Neural cell (in vitro differentiated cells): Measurements from ENCODE around the gene HEATR5A. TPM values are rescaled to one million over a fixed set of nuclear protein-coding genes. Genes with fewer than 3 reads are reported as not detected.

Experiments
- H2AFZ ChIP-seq: fragments of 200-600, 300-800 bp; sonication (generic), shearing (Covaris generic); 2 replicates; pipeline ENCODE4 v1.6.0; 2014; ENCODE audit warnings: low read depth, mild to moderate bottlenecking, antibody characterized with exemption, low read length, moderate library complexity
- H3F3A ChIP-seq: fragments of 200-600 bp; shearing (Covaris generic); 2 replicates; pipeline ENCODE4 v1.6.1; 2016; ENCODE audit warnings: mild to moderate bottlenecking, moderate library complexity, mixed read lengths, antibody characterized with exemption, low read length; ENCODE audit not compliant: insufficient read depth, poor library complexity, severe bottlenecking
- H3K27ac ChIP-seq: fragments of 200-600, 300-800 bp; sonication (generic), shearing (Covaris generic); 2 replicates; pipeline ENCODE4 v1.5.1; 2014; ENCODE audit warnings: mild to moderate bottlenecking, low read length, moderate library complexity
- H3K27me3 ChIP-seq: fragments of 300-800, 200-600 bp; sonication (generic), shearing (Covaris generic); 2 replicates; pipeline ENCODE4 v1.6.0; 2014; ENCODE audit warnings: mild to moderate bottlenecking, low read depth, low read length, moderate library complexity; ENCODE audit not compliant: insufficient read depth
- H3K36me3 ChIP-seq: fragments of 300-800, 200-600 bp; sonication (generic), shearing (Covaris generic); 2 replicates; pipeline ENCODE4 v1.5.1; 2014; ENCODE audit warnings: mild to moderate bottlenecking, antibody characterized with exemption, low read length, moderate library complexity; ENCODE audit not compliant: insufficient read depth
- H3K4me2 ChIP-seq: fragments of 300-800, 200-600 bp; sonication (generic), shearing (Covaris generic); 2 replicates; pipeline ENCODE4 v1.6.0; 2014; ENCODE audit warnings: mild to moderate bottlenecking, low read length
- H3K4me3 ChIP-seq: fragments of 300-800, 200-600 bp; sonication (generic), shearing (Covaris generic); 2 replicates; pipeline ENCODE4 v1.5.1; 2014; ENCODE audit warnings: mild to moderate bottlenecking, low read length, moderate library complexity
- H3K79me2 ChIP-seq: fragments of 200-600 bp; shearing (Covaris generic); replicated peaks from 2 replicates; pipeline ENCODE4 v1.6.0; 2014; ENCODE audit warnings: mild to moderate bottlenecking, low read length, moderate library complexity; ENCODE audit not compliant: insufficient read depth
- H3K9ac ChIP-seq: fragments of 300-800, 200-600 bp; sonication (generic), shearing (Covaris generic); 2 replicates; pipeline ENCODE4 v1.6.1; 2016; ENCODE audit warnings: mild to moderate bottlenecking, low read length, mixed read lengths
- H3K9me2 ChIP-seq: fragments of 200-600 bp; shearing (Covaris generic); 2 replicates; pipeline ENCODE4 v1.6.1; 2016; ENCODE audit warnings: mild to moderate bottlenecking, low read length, mixed read lengths; ENCODE audit not compliant: insufficient read depth
- H3K9me3 ChIP-seq: fragments of 200-600, 300-800 bp; sonication (generic), shearing (Covaris generic); 2 replicates; pipeline ENCODE4 v1.6.1; 2016; ENCODE audit warnings: mild to moderate bottlenecking, mixed run types, low read length, moderate library complexity, mixed read lengths
- H4K20me1 ChIP-seq: fragments of 200-600 bp; shearing (Covaris generic); 2 replicates; pipeline ENCODE4 v1.6.1; 2016; ENCODE audit warnings: mild to moderate bottlenecking, mixed run types; ENCODE audit not compliant: insufficient read depth
- EP300 ChIP-seq: fragments of 450-650 bp; conservative IDR thresholded peaks from 2 replicates; pipeline ENCODE4 v1.6.1; 2014; ENCODE audit warnings: antibody characterized with exemption, mild to moderate bottlenecking, moderate library complexity; ENCODE audit not compliant: poor library complexity, severe bottlenecking
- EZH2 ChIP-seq: fragments of 200-600, 300-800 bp; shearing (Covaris generic), sonication (generic); IDR thresholded peaks from 2 replicates; pipeline ENCODE4 v1.6.1; 2014; ENCODE audit warnings: antibody characterized with exemption, low read length, borderline replicate concordance, mild to moderate bottlenecking; ENCODE audit not compliant: insufficient read depth, poor library complexity, severe bottlenecking
- MXI1 ChIP-seq: fragments of 450-650 bp; conservative IDR thresholded peaks from 2 replicates; pipeline ENCODE4 v1.6.1; 2014; ENCODE audit warnings: antibody characterized with exemption, mild to moderate bottlenecking; ENCODE audit not compliant: poor library complexity, severe bottlenecking
- POLR2AphosphoS5 ChIP-seq: IDR thresholded peaks from 2 replicates; pipeline ENCODE4 v1.6.1; 2012
- RAD21 ChIP-seq: fragments of 450-650 bp; conservative IDR thresholded peaks from 2 replicates; pipeline ENCODE4 v1.6.1; 2014; ENCODE audit warnings: antibody characterized with exemption, mild to moderate bottlenecking, moderate library complexity
- SMC3 ChIP-seq: fragments of 450-650 bp; conservative IDR thresholded peaks from 2 replicates; pipeline ENCODE4 v1.6.1; 2014; ENCODE audit warnings: antibody characterized with exemption, mild to moderate bottlenecking, moderate library complexity; ENCODE audit not compliant: poor library complexity
- TAF1 ChIP-seq: IDR thresholded peaks from 2 replicates; pipeline ENCODE4 v1.6.1; 2012; ENCODE audit warnings: low read depth
- polyA plus RNA-seq: library from polyadenylated mRNA; depleted of rRNA; stranded (reverse); fragments of >200 nt; gene quantifications from 2 replicates; pipeline ENCODE4 v1.2.3, GENCODE V29; 2014
- TF ChIP-seq, protein P1 (sequence below): IDR thresholded peaks from 2 replicates; pipeline ENCODE4 v1.6.1; 2012; ENCODE audit warnings: borderline replicate concordance
- TF ChIP-seq, protein P2 (sequence below): fragments of 450-650 bp; IDR thresholded peaks from 2 replicates; pipeline ENCODE4 v1.5.1; 2014; ENCODE audit warnings: antibody characterized with exemption, mild to moderate bottlenecking, moderate library complexity; ENCODE audit not compliant: poor library complexity, severe bottlenecking

HEATR5A gene
- polyA plus RNA-seq, 1 donor from 2014 or later = 5.2 TPM

DNA sequence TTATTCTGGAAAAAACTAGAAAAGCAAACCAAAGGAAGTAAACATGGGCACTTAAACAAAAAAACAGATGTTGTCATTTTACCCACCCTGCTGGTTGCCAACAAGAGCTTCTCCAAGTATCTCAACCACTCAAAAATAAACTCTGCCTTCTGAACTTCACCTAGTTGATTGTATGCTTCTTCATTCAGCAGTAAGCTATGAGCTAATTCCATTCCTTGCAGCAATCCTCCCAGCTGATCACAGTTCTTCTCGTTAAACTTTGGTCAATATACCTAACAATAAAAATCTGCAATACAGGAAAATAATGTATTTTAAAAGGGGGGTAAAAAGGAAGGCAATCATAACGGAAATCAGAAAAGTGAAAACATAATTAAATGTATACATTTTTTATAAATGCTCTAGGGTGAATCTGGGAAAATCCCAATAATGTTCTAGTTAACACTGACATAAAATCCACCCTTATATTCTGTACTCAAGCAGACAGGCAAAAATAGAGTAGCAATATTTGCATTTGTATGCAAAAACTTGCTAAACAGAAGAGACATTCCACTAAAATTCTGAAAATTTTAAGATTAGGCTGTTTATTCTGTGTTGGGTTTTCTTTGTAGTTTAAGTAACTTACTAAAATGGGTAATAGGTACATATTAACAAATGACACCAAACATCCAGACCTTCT is 17.4 kb downstream of the HEATR5A start:
- no peak overlapping the region for H3K4me2 ChIP-seq
- H3K79me2 ChIP-seq = no peaks in the 10 kb centered on the region

DNA sequence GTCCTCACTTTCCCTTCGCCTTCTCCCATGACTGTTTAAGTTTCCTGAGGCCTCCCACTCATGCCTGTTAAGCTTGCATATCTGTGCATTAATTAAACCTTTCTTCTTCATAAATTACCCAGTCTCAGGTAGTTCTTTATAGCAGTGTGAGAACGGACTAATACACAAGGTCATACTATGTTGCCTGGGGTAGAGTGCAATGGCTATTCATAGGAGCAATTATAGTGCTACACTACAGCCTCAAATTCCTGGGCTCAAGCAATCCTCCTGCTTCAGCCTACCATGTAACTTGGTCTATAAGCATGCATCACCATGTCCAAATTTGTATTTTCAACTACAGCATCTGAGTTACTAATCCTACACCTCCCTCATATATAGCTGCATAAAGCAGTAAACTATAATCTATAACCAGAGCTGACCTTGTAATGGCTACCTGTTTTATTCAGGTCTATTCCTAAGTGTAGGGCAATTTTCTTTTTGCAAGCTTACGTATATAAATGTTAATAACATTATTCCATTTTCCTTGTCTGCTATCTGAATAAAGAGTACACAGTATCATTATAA is 18.9 kb downstream of the HEATR5A start:
- Histone ChIP-seq H3F3A (no peaks in the 10 kb centered on the region), H3K4me3 (no peak overlapping the region), H4K20me1 (no peaks in the 10 kb centered on the region), H3K9me3 (no peaks in the 10 kb centered on the region), H3K4me2 (no peak overlapping the region), H3K36me3 (no peaks in the 10 kb centered on the region), H3K79me2 (no peaks in the 10 kb centered on the region), H2AFZ (no peak overlapping the region), H3K9me2 (no peaks in the 10 kb centered on the region), H3K27ac (no peak overlapping the region), H3K9ac (no peak overlapping the region), H3K27me3 (no peaks in the 10 kb centered on the region)
- TF ChIP-seq EP300 = no peak
- no peak for TF ChIP-seq RAD21
- no peak for TF ChIP-seq EZH2
- TF ChIP-seq, protein P1, sequence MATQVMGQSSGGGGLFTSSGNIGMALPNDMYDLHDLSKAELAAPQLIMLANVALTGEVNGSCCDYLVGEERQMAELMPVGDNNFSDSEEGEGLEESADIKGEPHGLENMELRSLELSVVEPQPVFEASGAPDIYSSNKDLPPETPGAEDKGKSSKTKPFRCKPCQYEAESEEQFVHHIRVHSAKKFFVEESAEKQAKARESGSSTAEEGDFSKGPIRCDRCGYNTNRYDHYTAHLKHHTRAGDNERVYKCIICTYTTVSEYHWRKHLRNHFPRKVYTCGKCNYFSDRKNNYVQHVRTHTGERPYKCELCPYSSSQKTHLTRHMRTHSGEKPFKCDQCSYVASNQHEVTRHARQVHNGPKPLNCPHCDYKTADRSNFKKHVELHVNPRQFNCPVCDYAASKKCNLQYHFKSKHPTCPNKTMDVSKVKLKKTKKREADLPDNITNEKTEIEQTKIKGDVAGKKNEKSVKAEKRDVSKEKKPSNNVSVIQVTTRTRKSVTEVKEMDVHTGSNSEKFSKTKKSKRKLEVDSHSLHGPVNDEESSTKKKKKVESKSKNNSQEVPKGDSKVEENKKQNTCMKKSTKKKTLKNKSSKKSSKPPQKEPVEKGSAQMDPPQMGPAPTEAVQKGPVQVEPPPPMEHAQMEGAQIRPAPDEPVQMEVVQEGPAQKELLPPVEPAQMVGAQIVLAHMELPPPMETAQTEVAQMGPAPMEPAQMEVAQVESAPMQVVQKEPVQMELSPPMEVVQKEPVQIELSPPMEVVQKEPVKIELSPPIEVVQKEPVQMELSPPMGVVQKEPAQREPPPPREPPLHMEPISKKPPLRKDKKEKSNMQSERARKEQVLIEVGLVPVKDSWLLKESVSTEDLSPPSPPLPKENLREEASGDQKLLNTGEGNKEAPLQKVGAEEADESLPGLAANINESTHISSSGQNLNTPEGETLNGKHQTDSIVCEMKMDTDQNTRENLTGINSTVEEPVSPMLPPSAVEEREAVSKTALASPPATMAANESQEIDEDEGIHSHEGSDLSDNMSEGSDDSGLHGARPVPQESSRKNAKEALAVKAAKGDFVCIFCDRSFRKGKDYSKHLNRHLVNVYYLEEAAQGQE = no peak
- TF ChIP-seq, protein P2, sequence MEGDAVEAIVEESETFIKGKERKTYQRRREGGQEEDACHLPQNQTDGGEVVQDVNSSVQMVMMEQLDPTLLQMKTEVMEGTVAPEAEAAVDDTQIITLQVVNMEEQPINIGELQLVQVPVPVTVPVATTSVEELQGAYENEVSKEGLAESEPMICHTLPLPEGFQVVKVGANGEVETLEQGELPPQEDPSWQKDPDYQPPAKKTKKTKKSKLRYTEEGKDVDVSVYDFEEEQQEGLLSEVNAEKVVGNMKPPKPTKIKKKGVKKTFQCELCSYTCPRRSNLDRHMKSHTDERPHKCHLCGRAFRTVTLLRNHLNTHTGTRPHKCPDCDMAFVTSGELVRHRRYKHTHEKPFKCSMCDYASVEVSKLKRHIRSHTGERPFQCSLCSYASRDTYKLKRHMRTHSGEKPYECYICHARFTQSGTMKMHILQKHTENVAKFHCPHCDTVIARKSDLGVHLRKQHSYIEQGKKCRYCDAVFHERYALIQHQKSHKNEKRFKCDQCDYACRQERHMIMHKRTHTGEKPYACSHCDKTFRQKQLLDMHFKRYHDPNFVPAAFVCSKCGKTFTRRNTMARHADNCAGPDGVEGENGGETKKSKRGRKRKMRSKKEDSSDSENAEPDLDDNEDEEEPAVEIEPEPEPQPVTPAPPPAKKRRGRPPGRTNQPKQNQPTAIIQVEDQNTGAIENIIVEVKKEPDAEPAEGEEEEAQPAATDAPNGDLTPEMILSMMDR = no peak
- TF ChIP-seq POLR2AphosphoS5 = no peak
- TF ChIP-seq TAF1 = no peak
- no peak for TF ChIP-seq MXI1
- TF ChIP-seq SMC3 = no peak

More for the DNA sequence above, 17.4 kb downstream of the HEATR5A start:
- Histone ChIP-seq H3K27ac (no peak overlapping the region), H4K20me1 (no peaks in the 10 kb centered on the region), H3K9ac (no peak overlapping the region), H3K36me3 (no peaks in the 10 kb centered on the region), H2AFZ (no peak overlapping the region), H3K4me3 (no peak overlapping the region), H3K27me3 (no peaks in the 10 kb centered on the region), H3F3A (no peaks in the 10 kb centered on the region), H3K9me3 (no peaks in the 10 kb centered on the region), H3K9me2 (no peaks in the 10 kb centered on the region)
- TF ChIP-seq MXI1 = no peak
- TF ChIP-seq, protein P2 = no peak
- TF ChIP-seq RAD21 = no peak
- TF ChIP-seq POLR2AphosphoS5 = no peak
- TF ChIP-seq, protein P1 = no peak
- no peak for TF ChIP-seq TAF1
